ENCODE results near the gene EPHA7. TPM values are rescaled to one million over a fixed set of nuclear protein-coding genes. Genes with fewer than 3 reads are reported as not detected.

Gene EPHA7
- under 1 TPM; 0.07 to 0.88 (median 0.14) TPM for total RNA-seq

DNA sequence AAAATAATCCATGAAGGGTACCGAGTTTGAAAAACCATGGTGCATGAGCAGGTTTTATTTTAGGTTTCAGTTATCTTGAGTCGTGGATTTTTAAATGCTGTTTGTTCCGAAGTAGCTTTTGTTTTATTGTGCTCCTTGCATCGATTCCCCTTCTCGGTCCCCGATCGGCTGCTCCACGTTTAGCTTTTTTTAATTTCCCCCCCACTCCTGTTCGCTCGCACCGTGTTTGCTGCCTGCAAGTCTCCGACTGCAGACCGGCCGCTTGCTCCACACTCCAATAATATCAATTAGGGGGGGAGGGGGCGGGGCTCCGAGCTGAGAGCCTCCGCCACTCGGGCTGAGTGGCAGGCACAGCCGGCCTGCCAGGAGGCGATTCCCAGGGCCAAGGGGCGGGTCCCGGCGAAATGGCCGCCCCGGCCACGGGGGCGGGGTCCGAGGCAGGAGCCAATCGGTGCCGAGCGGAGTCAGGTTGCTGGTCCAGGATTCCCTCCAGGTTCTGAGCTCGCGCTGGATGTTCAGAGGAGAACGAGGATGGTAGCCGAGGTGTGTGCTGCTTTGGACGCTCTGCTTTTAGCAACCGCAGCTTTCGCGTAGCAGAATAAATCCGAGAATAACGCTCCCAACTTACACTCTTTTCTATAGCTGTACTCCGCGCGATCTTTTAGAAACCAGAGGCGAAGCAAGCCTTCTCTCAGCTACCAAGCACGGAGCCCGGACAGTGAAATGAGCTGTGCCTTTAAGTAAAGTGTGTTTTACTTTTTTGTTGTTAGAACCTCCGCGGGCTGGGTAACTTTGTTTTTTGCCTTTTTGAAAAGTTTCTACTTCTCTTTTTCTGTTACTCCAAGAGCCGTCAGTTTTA lies at the start of gene EPHA7:
EPHA7 (minus strand) TSS at position 256 of the 859 bp plus-strand sequence; CDS start at position 38, 218 bp downstream.
- DNase-seq (peak; percentile 65 to 80), ATAC-seq (peak; percentile 87 to 94)
- Histone ChIP-seq H3K27ac (no peak within 1 kb of the TSS), H3K9me3 (no peaks in the 10 kb centered on the region), H3K36me3 (no peaks in the 10 kb centered on the region), H3K4me1 (peaks cover 21 to 23% of the 10 kb centered on the region in 2 donors), H3K27me3 (peaks cover 66 to 73% (median 68%) of the 10 kb centered on the region in 3 donors), H3K4me3 (peak within 1 kb of the TSS; percentile 34 to 52 (median 49))
- TF ChIP-seq, protein P1, sequence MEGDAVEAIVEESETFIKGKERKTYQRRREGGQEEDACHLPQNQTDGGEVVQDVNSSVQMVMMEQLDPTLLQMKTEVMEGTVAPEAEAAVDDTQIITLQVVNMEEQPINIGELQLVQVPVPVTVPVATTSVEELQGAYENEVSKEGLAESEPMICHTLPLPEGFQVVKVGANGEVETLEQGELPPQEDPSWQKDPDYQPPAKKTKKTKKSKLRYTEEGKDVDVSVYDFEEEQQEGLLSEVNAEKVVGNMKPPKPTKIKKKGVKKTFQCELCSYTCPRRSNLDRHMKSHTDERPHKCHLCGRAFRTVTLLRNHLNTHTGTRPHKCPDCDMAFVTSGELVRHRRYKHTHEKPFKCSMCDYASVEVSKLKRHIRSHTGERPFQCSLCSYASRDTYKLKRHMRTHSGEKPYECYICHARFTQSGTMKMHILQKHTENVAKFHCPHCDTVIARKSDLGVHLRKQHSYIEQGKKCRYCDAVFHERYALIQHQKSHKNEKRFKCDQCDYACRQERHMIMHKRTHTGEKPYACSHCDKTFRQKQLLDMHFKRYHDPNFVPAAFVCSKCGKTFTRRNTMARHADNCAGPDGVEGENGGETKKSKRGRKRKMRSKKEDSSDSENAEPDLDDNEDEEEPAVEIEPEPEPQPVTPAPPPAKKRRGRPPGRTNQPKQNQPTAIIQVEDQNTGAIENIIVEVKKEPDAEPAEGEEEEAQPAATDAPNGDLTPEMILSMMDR (IDR thresholded peaks at IDR 0.05 in 4 of 5, conservative IDR thresholded peaks at IDR 0.05 in 1 of 5), result no peak
- TF ChIP-seq POLR2A (IDR thresholded peaks at IDR 0.05), result peak in 1 of 2 donors; percentile 51
- intact Hi-C loops (cut with DNase I; ENCODE audit: low total_unique reads) (no loop called here), in situ Hi-C loops (cut with MboI; ENCODE audit: low sequenced_read_pairs in 4 of 4) (no loop called here)

DNA sequence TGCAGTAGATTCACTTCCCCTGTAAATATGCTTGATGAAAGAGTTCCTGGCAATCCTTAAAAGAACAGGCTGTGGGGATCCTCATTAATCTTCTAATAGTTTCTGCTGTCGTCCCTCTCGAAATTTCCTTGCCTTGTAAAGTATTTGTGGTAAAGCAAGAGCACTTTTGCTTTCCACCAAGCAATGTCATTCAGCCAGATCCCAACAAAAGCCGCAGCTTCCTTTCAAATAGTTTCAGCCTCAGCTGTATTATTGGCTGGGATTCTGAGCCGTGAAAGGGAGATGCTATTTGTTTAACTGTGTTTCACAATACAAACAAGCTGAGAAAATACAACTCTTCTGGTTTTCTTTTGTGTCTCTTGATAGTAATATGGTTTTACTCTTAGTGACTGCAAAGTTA lies 48.9 kb upstream of the EPHA7 start:
- Histone ChIP-seq H3K36me3 (no peaks in the 10 kb centered on the region), H3K27me3 (no peaks in the 10 kb centered on the region), H3K9me3 (no peaks in the 10 kb centered on the region), H3K4me3 (no peak overlapping the region), H3K27ac (no peak overlapping the region), H3K4me1 (no peaks in the 10 kb centered on the region)
- ATAC-seq (no peak), DNase-seq (no peak)
- in situ Hi-C loops (cut with MboI; ENCODE audit: low sequenced_read_pairs in 4 of 4), result no loop called here
- TF ChIP-seq, protein P1 (IDR thresholded peaks at IDR 0.05 in 4 of 5, conservative IDR thresholded peaks at IDR 0.05 in 1 of 5), result no peak
- no peak for TF ChIP-seq POLR2A (IDR thresholded peaks at IDR 0.05)
- intact Hi-C loops (cut with DNase I; ENCODE audit: low total_unique reads), result no loop called here

DNA sequence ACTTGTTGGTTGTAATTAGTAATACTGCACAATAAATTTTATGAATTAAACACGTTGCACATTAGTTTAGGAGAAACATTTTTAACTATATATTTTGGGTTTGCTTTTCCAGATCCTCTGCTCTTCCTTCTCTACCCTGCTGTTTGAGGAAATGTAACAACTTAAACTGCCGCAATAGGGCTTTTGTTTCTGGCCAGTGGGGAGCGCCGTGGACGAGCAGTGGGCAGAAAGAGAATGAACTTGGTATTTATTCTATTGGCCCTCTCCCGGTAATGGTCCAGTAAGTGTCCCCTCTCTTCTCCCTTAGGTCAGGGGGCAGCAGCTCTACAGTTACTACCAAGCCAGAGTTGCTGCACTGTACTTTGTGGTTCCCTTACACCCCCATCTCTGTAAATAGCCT lies 35.2 kb upstream of the EPHA7 start:
- in situ Hi-C loops (cut with MboI; ENCODE audit: low sequenced_read_pairs in 4 of 4) (no loop called here), intact Hi-C loops (cut with DNase I; ENCODE audit: low total_unique reads) (no loop called here)
- H3K4me1 ChIP-seq, result no peaks in the 10 kb centered on the region
- no peaks in the 10 kb centered on the region for H3K36me3 ChIP-seq
- no peaks in the 10 kb centered on the region for H3K27me3 ChIP-seq
- DNase-seq (no peak), ATAC-seq (no peak)
- H3K4me3 ChIP-seq, result no peak overlapping the region
- H3K9me3 ChIP-seq, result no peaks in the 10 kb centered on the region
- no peak overlapping the region for H3K27ac ChIP-seq
- TF ChIP-seq, protein P1 (IDR thresholded peaks at IDR 0.05 in 4 of 5, conservative IDR thresholded peaks at IDR 0.05 in 1 of 5), result no peak
- no peak for TF ChIP-seq POLR2A (IDR thresholded peaks at IDR 0.05)

DNA sequence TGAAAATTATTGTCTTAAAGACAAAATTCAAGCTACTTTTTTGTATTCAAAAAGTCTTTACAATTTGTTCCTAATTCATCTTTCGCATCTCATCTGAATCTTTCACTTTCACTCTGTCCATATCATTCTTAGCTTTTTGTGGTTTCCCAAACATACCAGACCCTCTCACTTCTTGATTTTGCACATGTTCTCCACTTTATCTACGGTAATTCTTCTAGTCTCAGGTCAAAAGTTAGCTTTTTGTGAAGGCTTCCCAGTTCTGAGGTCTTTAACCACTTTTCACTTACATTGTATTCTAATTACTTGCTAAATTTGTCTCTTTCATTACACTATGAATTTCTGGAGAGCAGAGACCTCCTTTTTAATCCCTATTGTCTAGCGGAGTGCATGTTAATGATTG lies 34.6 kb upstream of the EPHA7 start:
- TF ChIP-seq POLR2A (IDR thresholded peaks at IDR 0.05), result no peak
- TF ChIP-seq, protein P1 (IDR thresholded peaks at IDR 0.05 in 4 of 5, conservative IDR thresholded peaks at IDR 0.05 in 1 of 5), result no peak
- no peaks in the 10 kb centered on the region for H3K36me3 ChIP-seq
- H3K4me3 ChIP-seq, result no peak overlapping the region
- H3K4me1 ChIP-seq, result no peaks in the 10 kb centered on the region
- intact Hi-C loops (cut with DNase I; ENCODE audit: low total_unique reads), result no loop called here
- no peaks in the 10 kb centered on the region for H3K27me3 ChIP-seq
- no peaks in the 10 kb centered on the region for H3K9me3 ChIP-seq
- in situ Hi-C loops (cut with MboI; ENCODE audit: low sequenced_read_pairs in 4 of 4), result no loop called here
- DNase-seq, result no peak
- H3K27ac ChIP-seq, result no peak overlapping the region
- no peak for ATAC-seq
